H1 (cell line): ENCODE measurements around the gene TNRC6C. TPM values are rescaled to one million over a fixed set of nuclear protein-coding genes. Genes with fewer than 3 reads are reported as not detected.
A peak's percentile ranks its signal among the peaks of the same experiment; 100 is the strongest.

Experiments used
- ASH2L ChIP-seq: fragments of 200-600, 300-600 bp; sonication (generic); IDR thresholded peaks from one replicate; pipeline ENCODE4 v1.7.1; 2017; ENCODE audit warnings: low read length
- ATF2 ChIP-seq: IDR thresholded peaks from 2 replicates; pipeline ENCODE4 v1.6.1; 2012; ENCODE audit warnings: low read length, inconsistent platforms
- BACH1 ChIP-seq: IDR thresholded peaks from 2 replicates; pipeline ENCODE4 v1.6.1; 2012; ENCODE audit warnings: low read length, improper control_type of control experiment
- CHD7 ChIP-seq: fragments of 300-600 bp; sonication (generic); IDR thresholded peaks from 2 replicates; pipeline ENCODE4 v1.7.1; 2012; ENCODE audit warnings: low read length, moderate library complexity, mild to moderate bottlenecking, inconsistent platforms; ENCODE audit not compliant: insufficient replicate concordance
- KDM4A ChIP-seq: IDR thresholded peaks from one replicate; pipeline ENCODE4 v1.7.1; 2012; ENCODE audit warnings: low read depth, mild to moderate bottlenecking, moderate library complexity, low read length, inconsistent platforms; ENCODE audit not compliant: severe bottlenecking
- SP1 ChIP-seq: IDR thresholded peaks from 2 replicates; pipeline ENCODE4 v1.6.1; 2011; ENCODE audit warnings: low read depth, low read length
- SUZ12 ChIP-seq: fragments of 200-600 bp; sonication (generic); IDR thresholded peaks from 2 replicates; pipeline ENCODE4 v1.6.1; 2012; ENCODE audit warnings: mild to moderate bottlenecking, inconsistent platforms, low read length, moderate library complexity, mixed read lengths
- polyA plus RNA-seq, 7 experiments: library from polyadenylated mRNA; depleted of rRNA in 3 of 7; stranded (reverse) in 5 of 7; unstranded in 2 of 7; fragments of >200 nt in 5 of 7; fragments of 200-250 nt in 2 of 7; gene quantifications; 1 replicate in 5 of 7; 2 replicates in 1 of 7; 4 replicates in 1 of 7; pipeline versions ENCODE4 v1.2.1 to v1.2.3, GENCODE V29; 2011 to 2013; ENCODE audit warnings: missing spikeins in 2 of 7, mixed read lengths in 2 of 7
- total RNA-seq: library from RNA; stranded (reverse); fragmentation: NEBNext Ultra II Directional; extraction: Animal tissue kit (Norgen Biotek cat#: 25700); gene quantifications from 2 replicates; pipeline ENCODE4 v1.2.1, GENCODE V29; 2021
- TF ChIP-seq, protein P1 (sequence below): IDR thresholded peaks from 2 replicates; pipeline ENCODE4 v1.6.1; 2012; ENCODE audit warnings: inconsistent platforms

The TNRC6C gene
- total and polyA plus RNA-seq, 2 of the 8 experiments (the other 6 are each of a cell fraction or from before 2014, with no cell fraction given) = 2.8 to 28.9 TPM

GRCh38 chr17:77957857-77958715, at the start of gene TNRC6C (continued):
- TF ChIP-seq CHD7 (no peak), BACH1 (peak; percentile 55), ASH2L (peak; percentile 55), KDM4A (peak; percentile 62), SP1 (peak; percentile 8; the same call in 1 of the 2 replicates), ATF2 (no peak), SUZ12 (no peak)
- TF ChIP-seq, protein P1, sequence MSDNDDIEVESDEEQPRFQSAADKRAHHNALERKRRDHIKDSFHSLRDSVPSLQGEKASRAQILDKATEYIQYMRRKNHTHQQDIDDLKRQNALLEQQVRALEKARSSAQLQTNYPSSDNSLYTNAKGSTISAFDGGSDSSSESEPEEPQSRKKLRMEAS = peak; percentile 82
